Central memory CD8-positive, alpha-beta T cell (primary cell): ENCODE data around the gene SETD6.

ENCODE experiments used
- ATAC-seq: fragments of 150-1000 bp; cut with Tn5 transposase; replicated peaks from 2 replicates; pipeline ENCODE4 v1.10.0; 2022; ENCODE audit warnings: mild to moderate bottlenecking, moderate FRiP score, moderate number of reproducible peaks; ENCODE audit not compliant: poor library complexity, severe bottlenecking; ENCODE audit errors: extremely low read depth
- DNase-seq, 2 donors: peaks; one replicate each; pipeline ENCODE4 v3.0.0; 2021; ENCODE audit warnings: low spot score in 2 of 2
- H3K27ac Mint-ChIP-seq: one replicate; pipeline ENCODE4 v1.8.0; 2022; ENCODE audit warnings: low read depth, mild to moderate bottlenecking, moderate library complexity, mixed read lengths
- H3K27me3 Mint-ChIP-seq: one replicate; pipeline ENCODE4 v1.8.0; 2022; ENCODE audit warnings: mixed read lengths
- H3K36me3 Mint-ChIP-seq: one replicate; pipeline ENCODE4 v1.8.0; 2022; ENCODE audit warnings: mild to moderate bottlenecking, moderate library complexity, mixed read lengths; ENCODE audit not compliant: insufficient read depth
- H3K4me1 Mint-ChIP-seq: one replicate; pipeline ENCODE4 v1.8.0; 2022; ENCODE audit warnings: mixed read lengths
- H3K4me3 Mint-ChIP-seq: one replicate; pipeline ENCODE4 v1.8.0; 2022; ENCODE audit warnings: mild to moderate bottlenecking, moderate library complexity, mixed read lengths
- H3K9me3 Mint-ChIP-seq: one replicate; pipeline ENCODE4 v1.8.0; 2022; ENCODE audit warnings: mixed read lengths

SETD6 gene

GRCh38 chr16:58518083-58518979, 3.0 kb downstream of the SETD6 start:
- peaks cover 57% of the 10 kb centered on the region for H3K36me3 Mint-ChIP-seq
- H3K4me1 Mint-ChIP-seq = peaks cover 19% of the 10 kb centered on the region
- DNase-seq (no peak), ATAC-seq (no peak)
- H3K9me3 Mint-ChIP-seq = no peaks in the 10 kb centered on the region
- no peak overlapping the region for H3K4me3 Mint-ChIP-seq
- no peaks in the 10 kb centered on the region for H3K27me3 Mint-ChIP-seq
- H3K27ac Mint-ChIP-seq = peak overlapping the region; percentile 3

GRCh38 chr16:58518980-58519368, 3.7 kb downstream of the SETD6 start:
- DNase-seq = no peak
- Mint-ChIP-seq H3K4me3 (no peak overlapping the region), H3K27me3 (no peaks in the 10 kb centered on the region), H3K36me3 (peaks cover 62% of the 10 kb centered on the region), H3K4me1 (peaks cover 19% of the 10 kb centered on the region), H3K27ac (no peak overlapping the region), H3K9me3 (no peaks in the 10 kb centered on the region)
- ATAC-seq = no peak

GRCh38 chr16:58519707-58520106, 4.4 kb downstream of the SETD6 start:
- H3K9me3 Mint-ChIP-seq = no peaks in the 10 kb centered on the region
- DNase-seq = no peak

GRCh38 chr16:58530179-58530578, 14.9 kb downstream of the SETD6 start:
- H3K9me3 Mint-ChIP-seq = no peaks in the 10 kb centered on the region
- H3K4me3 Mint-ChIP-seq = no peak overlapping the region
- H3K4me1 Mint-ChIP-seq = peaks cover 5% of the 10 kb centered on the region
- no peak for ATAC-seq
- peaks cover 94% of the 10 kb centered on the region for H3K36me3 Mint-ChIP-seq
- no peak overlapping the region for H3K27ac Mint-ChIP-seq
- H3K27me3 Mint-ChIP-seq = no peaks in the 10 kb centered on the region
- no peak for DNase-seq

More at GRCh38 chr16:58519707-58520106, 4.4 kb downstream of the SETD6 start:
- H3K27ac Mint-ChIP-seq = no peak overlapping the region
- no peak for ATAC-seq
- H3K4me3 Mint-ChIP-seq = no peak overlapping the region
- peaks cover 16% of the 10 kb centered on the region for H3K4me1 Mint-ChIP-seq
- peaks cover 69% of the 10 kb centered on the region for H3K36me3 Mint-ChIP-seq
- H3K27me3 Mint-ChIP-seq = no peaks in the 10 kb centered on the region

GRCh38 chr16:58532414-58532813, 17.1 kb downstream of the SETD6 start:
- Mint-ChIP-seq H3K4me1 (peaks cover 4% of the 10 kb centered on the region), H3K27ac (no peak overlapping the region), H3K36me3 (peaks cover 94% of the 10 kb centered on the region), H3K27me3 (no peaks in the 10 kb centered on the region), H3K4me3 (no peak overlapping the region), H3K9me3 (no peaks in the 10 kb centered on the region)
- DNase-seq (no peak), ATAC-seq (no peak)

GRCh38 chr16:58533751-58534470, 18.6 kb downstream of the SETD6 start:
- H3K27ac Mint-ChIP-seq = no peak overlapping the region
- H3K27me3 Mint-ChIP-seq = no peaks in the 10 kb centered on the region
- no peak for ATAC-seq
- H3K36me3 Mint-ChIP-seq = peaks cover 92% of the 10 kb centered on the region
- no peaks in the 10 kb centered on the region for H3K9me3 Mint-ChIP-seq
- H3K4me1 Mint-ChIP-seq = peaks cover 5% of the 10 kb centered on the region
- DNase-seq = no peak
- no peak overlapping the region for H3K4me3 Mint-ChIP-seq

- no peak for DNase-seq
- Mint-ChIP-seq H3K27ac (peak overlapping the region; percentile 42), H3K36me3 (peaks cover 91% of the 10 kb centered on the region), H3K4me3 (no peak overlapping the region), H3K4me1 (peaks cover 5% of the 10 kb centered on the region), H3K9me3 (no peaks in the 10 kb centered on the region), H3K27me3 (no peaks in the 10 kb centered on the region)
- ATAC-seq = no peak
These were observed 19.8 kb downstream of the SETD6 start for GRCh38 chr16:58535100-58535499.

- Mint-ChIP-seq H3K27me3 (no peaks in the 10 kb centered on the region), H3K9me3 (no peaks in the 10 kb centered on the region), H3K4me3 (no peak overlapping the region), H3K4me1 (peaks cover 5% of the 10 kb centered on the region), H3K27ac (no peak overlapping the region), H3K36me3 (peaks cover 87% of the 10 kb centered on the region)
- DNase-seq = no peak
- ATAC-seq = no peak
These were observed 21.0 kb downstream of the SETD6 start for GRCh38 chr16:58536278-58536677.

GRCh38 chr16:58537124-58537906, 22.0 kb downstream of the SETD6 start:
- Mint-ChIP-seq H3K27ac (peak overlapping the region; percentile 16), H3K9me3 (no peaks in the 10 kb centered on the region), H3K36me3 (peaks cover 89% of the 10 kb centered on the region), H3K4me3 (no peak overlapping the region), H3K27me3 (no peaks in the 10 kb centered on the region), H3K4me1 (peaks cover 5% of the 10 kb centered on the region)
- DNase-seq (no peak), ATAC-seq (no peak)

- no peak overlapping the region for H3K27ac Mint-ChIP-seq
- no peak for ATAC-seq
- no peak overlapping the region for H3K4me3 Mint-ChIP-seq
- H3K27me3 Mint-ChIP-seq = no peaks in the 10 kb centered on the region
- DNase-seq = no peak
- peaks cover 5% of the 10 kb centered on the region for H3K4me1 Mint-ChIP-seq
- H3K36me3 Mint-ChIP-seq = peaks cover 79% of the 10 kb centered on the region
- no peaks in the 10 kb centered on the region for H3K9me3 Mint-ChIP-seq
These were observed 26.4 kb downstream of the SETD6 start for GRCh38 chr16:58541711-58542110.

GRCh38 chr16:58542291-58542690, 27.0 kb downstream of the SETD6 start:
- Mint-ChIP-seq H3K4me1 (peaks cover 6% of the 10 kb centered on the region), H3K9me3 (no peaks in the 10 kb centered on the region), H3K36me3 (peaks cover 79% of the 10 kb centered on the region), H3K27ac (no peak overlapping the region), H3K27me3 (no peaks in the 10 kb centered on the region), H3K4me3 (no peak overlapping the region)
- ATAC-seq = no peak
- DNase-seq = no peak

GRCh38 chr16:58543685-58544084, 28.4 kb downstream of the SETD6 start:
- H3K4me3 Mint-ChIP-seq = no peak overlapping the region
- H3K27me3 Mint-ChIP-seq = no peaks in the 10 kb centered on the region
- H3K27ac Mint-ChIP-seq = no peak overlapping the region
- no peaks in the 10 kb centered on the region for H3K9me3 Mint-ChIP-seq
- peaks cover 76% of the 10 kb centered on the region for H3K36me3 Mint-ChIP-seq
- peaks cover 7% of the 10 kb centered on the region for H3K4me1 Mint-ChIP-seq
- DNase-seq = no peak
- no peak for ATAC-seq
